HTERT RPE-1 (cell line): ENCODE measurements around the gene TSHB.
"Not testable (repeated sequence)": the region's sequence is repeated elsewhere in the genome, so short reads cannot be mapped to it uniquely, and the experiment has no call there.

Experiments
- in situ Hi-C: fragments of 300-500 bp; cut with MboI; formaldehyde crosslinking; loops from 4 replicates; pipeline ENCODE4 v1.14.3; 2020; ENCODE audit warnings: low sequenced_read_pairs

Gene TSHB

GRCh38 chr1:115029526-115029925 lies at the start of gene TSHB:
TSHB (plus strand) TSS chr1:115029826; CDS start chr1:115033363, 3,537 bp downstream.
- in situ Hi-C loops: no loop called here

- in situ Hi-C loops: no loop called here
Observed at GRCh38 chr1:114982251-114982650, 47.4 kb upstream of the TSHB start.

GRCh38 chr1:114986286-114986685 lies 43.3 kb upstream of the TSHB start:
- in situ Hi-C loops: no loop called here

- in situ Hi-C loops: no loop called here
Observed at GRCh38 chr1:114988095-114988494, 41.5 kb upstream of the TSHB start.

- in situ Hi-C loops: no loop called here
Observed at GRCh38 chr1:114997510-114998289, 31.9 kb upstream of the TSHB start.

- in situ Hi-C loops: no loop called here
Observed at GRCh38 chr1:115006191-115006590, 23.4 kb upstream of the TSHB start.

GRCh38 chr1:115012006-115012405 lies 17.6 kb upstream of the TSHB start:
- in situ Hi-C loops: no loop called here

- in situ Hi-C loops: no loop called here
Observed at GRCh38 chr1:115012434-115012833, 17.2 kb upstream of the TSHB start.

GRCh38 chr1:115013792-115014191 lies 15.8 kb upstream of the TSHB start:
- in situ Hi-C loops: no loop called here

GRCh38 chr1:115019549-115019948 lies 10.1 kb upstream of the TSHB start:
- in situ Hi-C loops: not testable (repeated sequence)

GRCh38 chr1:115021145-115021544 lies 8.5 kb upstream of the TSHB start:
- in situ Hi-C loops: no loop called here

GRCh38 chr1:115023593-115023992 lies 6.0 kb upstream of the TSHB start:
- in situ Hi-C loops: no loop called here

- in situ Hi-C loops: no loop called here
Observed at GRCh38 chr1:115031595-115031994, 2.0 kb downstream of the TSHB start.

- in situ Hi-C loops: no loop called here
Observed at GRCh38 chr1:115035652-115036051, 6.0 kb downstream of the TSHB start.

GRCh38 chr1:115036814-115037507 lies 7.3 kb downstream of the TSHB start:
- in situ Hi-C loops: no loop called here

GRCh38 chr1:115040501-115040900 lies 10.9 kb downstream of the TSHB start:
- in situ Hi-C loops: no loop called here

- in situ Hi-C loops: no loop called here
Observed at GRCh38 chr1:115041654-115042053, 12.0 kb downstream of the TSHB start.

GRCh38 chr1:115046751-115047150 lies 17.1 kb downstream of the TSHB start:
- in situ Hi-C loops: no loop called here

- in situ Hi-C loops: no loop called here
Observed at GRCh38 chr1:115051850-115052249, 22.2 kb downstream of the TSHB start.

GRCh38 chr1:115052454-115053083 lies 22.9 kb downstream of the TSHB start:
- in situ Hi-C loops: no loop called here

- in situ Hi-C loops: no loop called here
Observed at GRCh38 chr1:115056395-115056798, 26.8 kb downstream of the TSHB start.
